ENCODE results near the gene SGTA.
"Not testable (repeated sequence)": the region's sequence is repeated elsewhere in the genome, so short reads cannot be mapped to it uniquely, and the experiment has no call there.

SGTA gene

DNA sequence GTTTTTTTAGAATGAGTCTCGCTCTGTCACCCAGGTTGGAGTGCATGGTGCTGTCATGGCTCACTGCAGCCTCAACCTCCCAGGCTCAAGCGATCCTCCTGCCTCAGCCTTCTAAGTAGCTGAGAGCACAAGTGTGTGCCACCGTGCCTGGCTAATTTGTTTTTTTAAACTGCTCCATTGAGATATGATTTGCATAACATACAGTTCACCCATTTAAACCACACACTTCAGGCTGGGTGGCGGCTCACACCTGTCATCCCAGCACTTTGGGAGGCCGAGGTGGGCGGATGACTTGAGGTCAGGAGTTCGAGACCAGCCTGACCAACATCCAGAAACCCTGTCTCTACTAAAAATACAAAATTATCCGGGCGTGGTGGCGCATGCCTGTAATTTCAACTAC, 9.6 kb upstream of the SGTA start:
- DNase-seq: not testable (repeated sequence)

DNA sequence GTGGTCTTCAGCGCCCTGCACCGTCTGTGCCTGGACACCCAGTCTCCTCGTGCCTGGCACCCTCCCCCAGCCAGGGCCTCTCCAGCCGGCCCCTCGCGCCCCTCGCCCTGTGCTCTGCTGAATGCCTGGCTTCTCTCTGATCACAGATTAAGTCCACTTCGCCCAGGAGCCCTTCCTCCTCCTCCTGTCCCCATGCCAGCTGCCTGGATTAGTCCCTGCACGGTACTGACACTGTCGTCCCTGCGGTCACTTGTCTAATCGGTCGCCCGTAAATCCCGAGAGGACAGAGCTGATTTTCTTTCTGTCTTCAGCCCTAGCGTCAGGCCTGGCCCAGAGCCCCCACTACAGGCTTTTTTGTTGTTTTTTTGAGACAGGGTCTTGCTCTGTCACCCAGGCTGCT, 8.8 kb upstream of the SGTA start:
- no peak for DNase-seq

DNA sequence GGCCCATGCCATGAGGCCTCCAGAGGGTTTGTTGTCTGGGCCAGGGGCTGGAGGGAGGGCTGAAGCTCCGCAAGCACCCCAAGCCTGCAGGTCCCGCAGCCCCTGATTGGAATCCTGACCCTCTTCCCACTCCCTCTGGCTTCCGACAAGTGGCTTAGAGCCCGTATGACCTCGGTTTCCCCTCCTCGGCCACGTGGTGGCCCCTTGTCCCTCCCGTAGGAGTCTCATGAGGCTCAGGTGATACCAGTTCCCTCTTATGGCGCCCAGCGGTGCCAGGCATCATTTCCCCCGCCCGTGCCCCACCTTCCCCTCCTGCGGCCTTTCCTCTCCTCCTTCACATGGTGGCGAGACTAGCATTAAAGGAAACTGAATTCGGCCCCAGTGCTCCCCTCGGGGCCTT, 8.4 kb upstream of the SGTA start:
- no peak for DNase-seq

DNA sequence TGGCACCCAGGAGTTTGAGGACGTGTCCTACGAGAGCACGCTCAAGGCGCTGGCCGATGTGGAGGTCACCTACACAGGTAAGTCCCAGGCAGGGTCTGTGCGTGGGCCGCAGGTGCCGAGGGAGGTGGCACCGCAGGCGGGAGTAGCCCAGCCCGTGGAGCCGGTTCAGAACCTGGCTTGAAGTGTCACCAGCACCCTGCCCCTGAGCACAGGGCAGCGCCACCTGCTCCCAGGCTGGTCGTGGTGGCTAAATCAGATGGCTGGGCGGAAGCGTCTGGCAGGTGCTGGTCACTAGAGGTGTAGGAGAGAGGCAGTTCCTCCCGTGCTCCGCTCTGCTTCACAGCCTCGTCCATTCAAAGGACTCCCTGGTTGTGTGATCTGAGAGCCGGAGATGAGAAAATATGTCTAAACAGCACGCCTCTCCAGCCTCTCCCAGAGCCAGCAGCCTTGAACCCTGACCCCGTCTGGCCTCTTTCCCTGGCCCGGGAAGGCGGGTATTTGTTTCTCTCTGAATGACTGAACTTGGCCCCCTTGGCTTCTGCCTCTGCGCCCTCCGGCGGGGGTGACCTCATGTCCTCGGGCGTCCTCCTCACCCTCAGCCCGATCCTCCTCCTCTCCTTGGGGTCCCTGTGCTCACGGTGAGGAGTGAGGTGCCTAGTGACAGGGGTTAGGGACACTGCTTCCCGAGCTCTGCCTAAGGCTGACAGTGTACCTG, 7.6 kb upstream of the SGTA start:
- no peak for DNase-seq

DNA sequence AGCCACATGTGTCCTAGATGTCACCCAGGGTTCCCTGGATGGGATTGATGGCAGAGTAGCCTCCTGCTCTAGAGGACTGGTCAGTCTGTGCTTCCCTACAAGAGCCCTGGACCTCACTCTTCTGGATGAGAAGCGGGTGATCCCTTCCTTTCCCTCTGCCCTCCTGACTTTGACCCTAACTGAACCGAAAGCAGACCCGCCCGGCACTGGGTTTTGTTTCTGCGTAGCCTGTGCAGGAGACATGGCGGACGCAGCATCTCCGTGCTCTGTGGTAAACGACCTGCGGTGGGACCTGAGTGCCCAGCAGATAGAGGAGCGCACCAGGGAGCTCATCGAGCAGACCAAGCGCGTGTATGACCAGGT, 7.1 kb upstream of the SGTA start:
- no peak for DNase-seq

DNA sequence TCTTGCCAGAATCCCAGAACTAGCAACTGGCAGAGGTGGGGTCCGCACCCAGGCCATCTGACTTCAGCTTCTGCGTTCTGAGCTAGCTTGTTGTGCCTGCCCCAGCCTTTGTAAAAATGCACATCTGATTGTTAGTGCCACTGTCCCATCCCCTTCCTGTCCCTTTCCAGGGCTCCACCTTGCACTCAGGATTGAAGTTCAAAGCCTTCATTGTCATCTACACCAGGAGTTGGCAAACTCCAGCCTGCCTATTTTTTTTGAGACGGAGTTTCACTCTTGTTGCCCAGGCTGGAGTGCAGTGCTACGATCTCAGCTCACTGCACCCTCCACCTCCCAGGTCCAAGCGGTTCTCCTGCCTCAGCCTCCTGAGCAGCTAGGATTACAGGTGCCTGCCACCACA, 5.2 kb upstream of the SGTA start:
- no peak for DNase-seq

DNA sequence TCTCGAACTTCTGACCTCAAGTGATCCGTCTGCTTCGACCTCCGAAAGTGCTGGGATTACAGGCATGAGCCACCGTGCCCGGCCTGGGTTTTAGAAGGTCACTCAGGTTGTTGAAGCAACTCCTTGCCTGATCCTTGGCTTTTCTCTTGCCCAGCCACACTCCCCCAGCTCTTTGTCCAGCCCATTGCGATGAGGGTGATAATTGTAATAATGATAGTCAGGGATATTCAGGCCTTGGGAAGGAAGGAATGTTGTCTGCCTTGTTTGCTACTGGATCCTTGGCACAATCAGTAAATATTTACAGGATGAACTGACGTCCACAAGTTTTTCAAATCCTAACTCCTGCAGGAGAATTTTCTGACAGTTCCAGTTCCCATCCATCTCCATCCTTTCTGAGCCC, 4.0 kb upstream of the SGTA start:
- DNase-seq: no peak

DNA sequence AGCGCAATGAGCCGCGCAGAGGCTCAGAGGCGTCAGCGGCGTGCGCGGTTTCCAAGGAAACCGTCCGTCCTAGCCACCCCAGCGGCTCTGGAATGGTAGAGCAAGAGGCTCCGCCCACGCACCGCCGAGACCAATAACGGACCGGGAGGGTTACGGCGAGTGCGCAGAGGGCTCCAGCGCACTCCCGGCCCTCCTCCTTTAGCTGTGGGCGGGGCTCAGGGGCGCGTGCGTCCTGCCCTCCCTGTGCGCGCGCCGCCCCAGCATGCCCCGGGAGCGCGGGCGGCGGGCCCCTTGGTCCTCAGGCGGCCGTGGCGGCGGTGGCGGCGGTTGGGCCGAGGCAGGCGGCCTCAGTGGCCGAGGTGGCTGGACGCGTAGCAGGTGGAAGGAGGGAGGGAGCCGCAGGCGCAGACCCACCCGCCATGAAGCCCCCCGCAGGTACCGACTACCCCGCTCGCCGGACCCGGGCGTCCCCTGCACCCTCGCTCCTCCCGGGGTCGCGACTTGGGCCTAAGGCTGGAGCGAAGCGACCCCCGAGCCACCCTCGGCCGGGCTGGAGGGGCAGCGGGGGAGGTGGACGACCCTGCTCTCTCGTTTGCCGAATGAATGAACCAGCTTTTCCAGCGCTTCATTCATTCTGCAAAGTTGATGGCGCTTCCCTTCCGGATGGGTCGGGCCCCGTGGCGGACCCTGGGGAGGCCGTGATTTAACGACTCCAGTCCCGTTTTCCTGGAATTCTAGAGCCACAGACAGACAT, 2.3 kb upstream of the SGTA start, which contains the start of gene THOP1:
Gene THOP1, plus strand, starts transcription at position 260 of the 754 bp plus-strand sequence. Its CDS starts 160 bp downstream, at position 420.
- DNase-seq: peak; percentile 99

DNA sequence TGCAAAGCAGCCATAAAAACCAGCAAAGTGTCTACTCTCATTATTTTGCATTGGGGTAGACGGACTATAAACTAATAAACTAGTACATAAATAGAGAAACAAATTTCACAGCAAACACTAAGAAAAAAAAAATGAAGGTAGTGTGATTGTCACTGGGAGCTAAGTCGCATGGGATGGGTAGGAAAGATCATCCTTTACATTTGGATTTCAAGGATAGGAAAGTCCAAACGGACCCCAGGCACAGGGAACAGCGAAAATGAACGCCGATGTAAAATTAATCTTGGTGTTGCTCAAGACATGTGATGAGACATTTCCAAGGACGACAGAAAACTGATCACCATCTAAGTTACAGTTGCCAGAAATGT, 690 bp upstream of the SGTA start:
- no peak for DNase-seq

DNA sequence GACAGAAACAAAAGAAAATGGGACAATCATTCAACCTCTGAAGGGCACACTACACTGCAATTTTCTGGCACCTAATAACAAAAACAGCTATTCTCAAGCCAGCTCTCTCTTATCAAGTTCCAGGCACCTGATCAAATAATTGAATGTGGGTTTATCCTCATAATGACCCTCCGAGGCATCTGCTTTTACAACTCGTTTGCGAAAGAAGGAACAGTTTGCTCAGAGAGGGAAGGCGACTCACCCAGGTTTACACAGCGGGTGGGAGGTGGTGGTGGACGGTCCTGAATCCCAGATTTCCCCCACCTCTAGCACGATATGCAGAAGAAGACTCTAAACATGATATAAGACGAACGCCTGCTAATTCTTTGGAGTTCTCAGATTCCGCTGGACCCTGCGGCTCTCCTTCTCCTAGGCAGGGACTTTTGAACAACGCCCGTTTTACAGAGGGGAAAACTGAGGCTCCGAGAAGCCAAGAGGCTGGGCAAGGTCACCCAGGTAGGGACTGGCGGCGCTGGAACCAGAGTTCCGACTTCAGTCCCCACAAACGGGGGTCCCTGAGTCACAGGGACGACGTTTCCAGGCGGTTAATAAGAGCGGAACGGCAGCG, 641 bp downstream of the SGTA start:
- DNase-seq: no peak

DNA sequence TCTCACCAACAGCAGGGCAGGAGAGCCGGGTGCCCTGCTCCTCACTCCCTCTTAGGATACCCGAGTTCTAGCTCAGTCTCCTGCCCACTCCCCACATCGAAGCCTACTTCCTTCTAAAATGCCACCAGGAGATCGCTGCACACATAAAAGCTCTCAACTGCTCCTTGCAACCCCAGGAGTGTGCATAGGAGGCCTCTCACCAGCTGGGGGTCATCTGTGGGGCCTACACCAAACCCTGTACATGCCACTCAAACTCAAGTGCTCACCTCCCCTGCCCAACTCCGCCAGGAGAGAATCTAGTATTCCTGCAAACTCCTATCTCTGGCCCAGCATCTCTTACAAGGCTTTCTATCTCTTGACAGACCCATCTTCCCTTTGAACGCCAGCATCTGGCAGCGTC, 2.8 kb downstream of the SGTA start:
- DNase-seq: no peak

DNA sequence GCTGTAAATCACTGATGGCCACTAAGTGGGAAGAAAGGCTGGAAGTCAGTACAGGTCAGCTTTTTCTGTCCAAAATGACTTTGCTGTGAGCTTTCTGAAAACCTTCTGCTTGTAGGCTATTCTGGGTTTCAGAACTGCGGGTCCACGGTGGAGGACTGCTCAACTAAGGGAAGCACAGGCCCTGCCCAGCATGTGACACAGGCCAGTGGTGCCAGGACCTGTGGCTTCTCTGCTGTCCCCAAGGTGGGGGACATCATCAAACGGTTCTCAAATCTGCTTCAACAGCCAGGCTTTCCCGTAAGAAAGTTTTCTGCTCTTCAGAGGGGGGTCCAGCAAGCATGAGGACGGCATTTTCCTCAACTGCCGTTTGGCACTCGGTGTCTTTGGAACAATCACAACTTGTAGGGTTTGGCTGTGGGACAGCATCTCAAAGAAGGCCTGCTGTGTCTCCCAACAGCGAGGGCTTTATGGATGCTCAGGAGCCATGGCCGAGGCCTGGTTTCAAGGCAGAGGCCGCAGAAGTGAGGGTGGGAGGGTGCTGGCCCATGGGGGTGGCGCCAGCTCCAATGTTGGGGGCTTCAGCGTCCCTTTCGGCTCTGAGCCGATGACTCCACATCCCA, 3.8 kb downstream of the SGTA start:
- DNase-seq: no peak

DNA sequence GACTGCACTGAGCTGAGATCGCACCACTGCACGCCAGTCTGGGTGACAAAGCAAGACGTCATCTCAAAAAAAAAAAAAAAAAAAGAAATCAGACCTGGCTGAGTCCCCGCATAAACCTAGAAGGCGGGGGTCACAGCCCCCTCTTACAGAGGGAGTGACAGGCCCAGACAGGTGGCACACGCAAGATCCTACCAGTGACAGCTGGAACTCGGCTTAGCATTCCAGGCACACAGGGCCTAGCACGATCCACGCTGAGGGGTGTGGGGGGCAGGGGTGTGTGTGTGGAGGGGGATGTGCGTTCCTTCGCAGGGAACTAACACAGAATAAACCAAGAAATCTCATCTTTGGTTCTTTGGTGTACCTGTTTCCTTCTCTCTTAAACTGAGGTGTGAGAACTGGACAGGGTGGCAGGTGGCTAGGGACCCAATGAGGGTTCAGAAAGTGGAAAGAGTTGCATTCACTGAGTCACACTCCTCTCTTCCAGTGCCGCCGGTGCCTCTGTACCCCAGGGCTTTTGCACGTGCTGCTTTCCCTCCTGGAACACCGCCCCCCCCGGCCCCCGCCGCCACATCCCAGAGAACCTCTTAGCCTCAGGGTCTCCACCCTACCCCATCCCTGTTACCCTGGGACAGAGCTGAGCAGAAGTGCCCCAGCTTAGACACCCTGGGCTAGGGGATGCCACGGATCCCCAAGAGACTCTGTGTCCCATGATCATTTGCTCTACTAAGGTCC, 5.0 kb downstream of the SGTA start:
- DNase-seq: no peak

DNA sequence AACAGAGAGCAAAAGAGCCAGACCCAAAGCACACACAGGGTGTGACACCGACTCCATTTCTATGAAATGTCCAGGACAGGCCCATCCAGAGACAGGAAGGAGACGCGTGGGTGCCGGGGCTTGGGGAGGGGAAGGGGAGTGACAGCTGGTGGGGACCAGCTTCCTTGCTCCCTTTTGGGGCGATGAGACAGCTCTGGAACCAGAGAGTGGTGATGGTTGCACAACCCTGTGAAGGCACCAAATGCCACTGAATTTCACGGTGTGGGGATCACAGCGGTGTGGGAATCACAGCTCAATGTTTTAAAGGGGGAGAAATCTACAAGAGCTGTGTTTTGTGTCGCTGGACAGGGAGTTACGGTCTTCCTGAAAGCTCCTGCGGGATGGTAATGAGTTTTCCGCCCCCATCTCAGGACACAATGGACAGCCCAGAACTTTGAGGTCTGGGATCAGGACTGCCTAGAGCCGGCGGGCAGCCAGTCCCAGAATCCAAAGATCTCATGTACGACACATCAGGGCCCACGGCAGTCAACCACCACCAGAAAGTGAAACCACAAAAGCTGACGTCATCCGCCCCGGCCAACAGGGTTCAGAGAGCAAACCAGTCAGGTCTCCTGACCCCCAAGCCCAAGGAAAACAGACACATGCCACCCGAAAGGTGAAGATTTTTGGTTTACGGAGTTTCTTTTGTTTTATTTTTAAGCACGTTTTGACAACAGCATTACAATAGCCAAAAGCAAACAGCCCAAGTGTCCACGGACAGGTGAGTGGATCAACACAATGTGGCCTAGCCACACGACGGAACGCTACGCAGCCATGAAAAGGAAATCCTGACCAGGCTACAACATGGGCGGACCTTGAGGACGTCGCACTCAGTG, 7.3 kb downstream of the SGTA start:
- no peak for DNase-seq

DNA sequence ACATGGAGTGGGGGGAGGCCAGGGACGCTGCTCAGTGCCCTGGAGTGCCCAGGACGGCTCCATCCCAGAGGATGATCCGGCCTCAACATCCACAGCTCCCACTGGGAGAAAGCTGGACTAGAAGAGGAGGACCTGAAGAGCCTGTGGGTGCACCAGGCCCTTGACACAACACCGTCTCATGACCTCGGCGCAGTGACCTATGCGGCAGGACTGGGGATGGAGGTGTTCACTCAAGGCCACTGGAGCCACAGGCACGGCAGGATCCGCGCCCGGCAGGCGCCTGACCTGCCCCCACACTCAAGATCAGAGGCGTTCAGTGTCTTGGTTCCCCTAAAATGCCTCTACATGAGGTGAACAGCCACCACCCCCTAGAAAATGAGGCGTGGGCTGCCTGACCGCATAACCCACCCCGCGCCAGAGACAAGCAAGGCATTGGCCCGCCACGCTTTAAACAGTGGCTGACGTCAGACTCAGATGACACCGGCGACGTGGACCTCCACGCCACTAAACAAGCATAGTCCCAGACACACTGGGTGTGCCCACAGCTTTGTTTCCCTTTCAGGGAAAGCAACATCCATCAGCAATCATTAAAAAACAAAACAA, 8.0 kb downstream of the SGTA start:
- no peak for DNase-seq

DNA sequence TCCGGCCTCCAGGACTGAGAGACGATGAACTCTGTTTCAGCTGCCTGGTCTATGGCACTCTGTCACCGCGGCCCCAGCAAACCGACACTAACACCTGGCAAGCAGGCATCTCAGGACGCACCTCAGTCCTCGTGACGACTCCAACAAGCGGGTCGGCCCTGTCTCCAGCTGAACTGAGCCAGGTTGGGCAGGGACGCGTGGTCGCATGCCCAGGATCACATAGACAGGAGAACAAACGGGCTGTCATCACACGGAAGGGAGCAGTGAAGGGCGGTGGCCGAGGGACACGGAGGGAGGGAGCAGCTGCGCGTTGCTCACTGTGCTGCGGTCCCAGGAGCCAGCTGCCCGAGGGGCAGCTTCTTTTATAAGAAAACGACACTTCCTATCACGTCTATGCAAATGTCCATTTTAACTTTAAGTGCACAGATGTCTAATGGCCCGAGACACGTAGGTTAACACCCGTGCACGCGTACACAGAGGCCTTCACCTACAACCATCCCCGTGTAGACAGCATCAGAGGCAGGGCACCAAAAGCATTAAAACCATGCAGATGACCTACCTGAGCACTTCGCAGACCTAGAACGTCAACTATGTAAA, 8.9 kb downstream of the SGTA start:
- DNase-seq: no peak

DNA sequence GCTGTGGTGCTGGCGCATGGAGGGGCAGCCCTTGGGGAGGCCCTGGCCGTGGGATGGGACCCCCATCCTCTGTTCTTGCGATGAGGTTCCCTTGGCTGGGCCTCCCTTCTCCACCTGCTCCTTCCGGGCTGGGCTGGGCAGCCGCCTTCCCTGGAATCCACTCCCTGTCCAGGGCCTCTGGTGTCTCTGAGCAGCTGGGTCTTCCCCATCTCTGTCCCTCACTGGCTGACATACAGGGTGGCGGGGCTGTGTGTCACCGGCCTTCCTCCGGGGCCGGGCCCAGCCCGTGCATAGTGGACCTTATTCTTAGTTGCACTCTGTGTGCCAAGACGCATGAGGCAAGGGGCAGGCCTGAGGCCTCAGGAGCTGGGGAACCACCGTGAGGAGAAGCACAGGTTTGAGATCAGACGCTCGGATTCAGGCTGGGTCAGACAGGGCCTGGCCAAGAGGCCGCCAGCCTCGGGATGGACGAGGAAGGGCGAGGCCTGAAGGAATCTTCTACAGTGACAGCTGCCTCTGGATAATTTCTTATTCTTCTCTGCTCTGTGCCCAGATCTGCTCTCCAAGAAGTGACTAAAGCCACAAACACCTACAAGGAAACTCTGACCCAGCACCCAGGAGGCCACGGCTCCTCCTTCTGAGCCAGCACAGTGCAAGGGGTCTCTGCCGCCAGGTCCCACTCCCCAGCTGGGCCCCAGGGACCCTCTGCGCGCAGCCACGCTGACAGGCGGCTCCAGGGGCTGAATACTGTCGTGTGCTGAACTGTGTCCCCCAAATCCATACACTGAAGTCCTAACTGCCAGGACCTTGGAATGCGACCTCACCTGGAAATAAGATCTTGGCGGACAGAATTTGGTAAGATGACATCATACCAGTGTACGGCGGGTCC, 11.0 kb downstream of the SGTA start:
- no peak for DNase-seq

DNA sequence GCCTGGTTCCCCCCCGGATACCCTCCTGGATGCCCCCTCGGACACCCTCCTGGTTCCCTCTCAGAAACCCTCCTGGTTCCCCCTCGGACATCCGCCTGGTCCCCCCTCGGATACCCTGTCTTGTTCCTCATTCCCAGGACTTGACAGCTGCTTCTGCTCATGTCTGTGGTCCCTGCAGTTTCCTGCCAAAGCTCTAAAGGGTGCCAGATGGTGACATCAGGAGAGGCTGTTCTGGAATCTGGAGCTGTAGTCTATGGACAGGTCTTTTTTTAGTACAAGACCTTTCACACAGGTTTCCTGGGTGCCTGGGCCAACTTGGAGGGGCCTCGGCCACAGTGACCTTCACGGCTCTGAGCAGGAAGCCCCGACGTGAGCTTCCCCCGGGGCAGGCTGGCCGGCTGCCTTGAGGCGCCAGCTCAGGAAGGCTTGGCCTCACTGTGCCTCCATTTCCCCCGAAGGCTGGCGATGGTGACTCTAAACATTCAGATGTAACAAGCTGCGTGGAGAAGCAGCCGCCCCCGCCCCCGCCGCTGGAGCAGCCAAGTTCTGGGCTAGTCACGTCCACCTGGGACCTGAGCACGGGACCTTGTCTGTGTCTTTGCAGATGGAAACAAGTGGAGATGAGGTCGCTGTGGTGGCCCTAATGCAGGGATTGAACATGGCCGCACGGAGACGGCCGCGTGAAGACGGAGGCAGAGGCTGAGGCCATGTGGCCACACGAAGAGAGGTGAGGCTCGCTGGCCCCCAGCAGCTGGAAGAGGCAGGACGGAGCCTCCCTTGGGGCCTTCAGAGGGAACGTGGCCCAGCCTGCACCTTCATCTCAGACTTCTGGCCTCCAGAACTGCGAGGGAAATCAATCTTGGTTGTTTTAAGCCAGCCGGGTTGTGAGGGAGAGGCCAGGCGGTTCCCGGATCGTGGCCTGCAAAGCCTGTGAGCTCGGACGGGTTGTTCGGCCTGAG, 12.7 kb downstream of the SGTA start:
- peak; percentile 40 for DNase-seq

DNA sequence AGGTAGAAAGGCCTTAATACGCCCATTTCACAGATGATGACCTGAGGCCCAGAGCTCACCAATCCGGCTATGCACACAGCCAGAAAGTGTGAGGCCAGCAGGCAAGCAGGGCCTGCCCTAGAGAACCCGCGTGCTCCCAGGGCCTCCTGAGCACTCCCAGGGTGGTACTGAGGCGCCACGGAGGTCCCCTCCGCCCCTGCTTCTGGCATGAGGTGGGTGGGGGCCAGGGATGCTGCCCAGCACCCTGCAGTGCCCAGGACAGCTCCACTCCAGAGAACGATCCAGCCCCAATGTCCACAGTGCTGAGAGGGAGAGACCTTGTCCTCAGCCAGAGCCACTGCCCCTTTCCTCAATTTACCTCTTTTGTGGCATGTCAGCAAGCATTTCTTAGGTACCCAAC, 13.9 kb downstream of the SGTA start:
- no peak for DNase-seq
